ENCODE measurements around the gene NR4A1. TPM values are rescaled to one million over a fixed set of nuclear protein-coding genes. Genes with fewer than 3 reads are reported as not detected.

Gene NR4A1
- total and polyA plus RNA-seq, 10 donors, result 11.8 to 113 (median 50.3) TPM

- peak overlapping the region in 1 of 8 donors; percentile 1 for H3K4me3 ChIP-seq
- no peak for DNase-seq
- no peaks in the 10 kb centered on the region for H3K27me3 ChIP-seq (replicated peaks in 1 of 7)
- peaks cover 19 to 85% (median 59%) of the 10 kb centered on the region in 6 donors for H3K4me1 ChIP-seq
- intact Hi-C loops (cut with DNase I; ENCODE audit: low total_unique reads), result no loop called here
- no peaks in the 10 kb centered on the region for H3K36me3 ChIP-seq
- H3K9me3 ChIP-seq, result no peaks in the 10 kb centered on the region
- 65 to 83% (median 71%) methylated on average over 19 to 21 of the region's 21 CpGs for WGBS, 5 donors
- no peak for TF ChIP-seq CTCF (IDR thresholded peaks at IDR 0.05 in 8 of 11, conservative IDR thresholded peaks at IDR 0.05 in 3 of 11)
- TF ChIP-seq POLR2AphosphoS5 (IDR thresholded peaks at IDR 0.05), result peak; percentile 14 to 64 (median 58)
- H3K27ac ChIP-seq, result peak overlapping the region; percentile 11 to 94 (median 83)
Observed at GRCh38 chr12:52043386-52044212, 7.6 kb upstream of the NR4A1 start.

GRCh38 chr12:52044292-52044983 is 6.8 kb upstream of the NR4A1 start:
- Histone ChIP-seq H3K9me3 (no peaks in the 10 kb centered on the region), H3K4me3 (peak overlapping the region in 1 of 8 donors; percentile 1), H3K27ac (peak overlapping the region; percentile 11 to 94 (median 83)), H3K27me3 (replicated peaks in 1 of 7) (no peaks in the 10 kb centered on the region), H3K36me3 (no peaks in the 10 kb centered on the region), H3K4me1 (peaks cover 23 to 85% (median 53%) of the 10 kb centered on the region in 6 donors)
- no peak for TF ChIP-seq POLR2A (IDR thresholded peaks at IDR 0.05)
- peak in 2 of 3 donors; percentile 62 to 72 for TF ChIP-seq POLR2AphosphoS5 (IDR thresholded peaks at IDR 0.05)
- no peak for TF ChIP-seq CTCF (IDR thresholded peaks at IDR 0.05 in 8 of 11, conservative IDR thresholded peaks at IDR 0.05 in 3 of 11)
- intact Hi-C loops (cut with DNase I; ENCODE audit: low total_unique reads), result no loop called here
- peak; percentile 75 for DNase-seq
- WGBS, 5 donors, result 58 to 85% (median 71%) methylated on average over 14 to 18 of the region's 18 CpGs

- Histone ChIP-seq H3K36me3 (no peaks in the 10 kb centered on the region), H3K27me3 (replicated peaks in 1 of 7) (peaks cover 0 to 3% (median 0%) of the 10 kb centered on the region in 7 donors), H3K9me3 (no peaks in the 10 kb centered on the region), H3K4me1 (peaks cover 34 to 98% (median 63%) of the 10 kb centered on the region in 6 donors), H3K4me3 (no peak overlapping the region), H3K27ac (peak overlapping the region; percentile 8 to 94 (median 83))
- intact Hi-C loops (cut with DNase I; ENCODE audit: low total_unique reads), result no loop called here
- TF ChIP-seq POLR2A (IDR thresholded peaks at IDR 0.05) (no peak), POLR2AphosphoS5 (IDR thresholded peaks at IDR 0.05) (peak; percentile 80 to 85 (median 81))
- WGBS, 5 donors, result 4 to 21% (median 13%) methylated on average over 3 to 4 of the region's 4 CpGs
- DNase-seq, result peak; percentile 89
Observed at GRCh38 chr12:52045794-52046199, 5.4 kb upstream of the NR4A1 start.

GRCh38 chr12:52046859-52047258 is 4.4 kb upstream of the NR4A1 start:
- peak; percentile 44 for DNase-seq
- peak overlapping the region in 4 of 8 donors; percentile 84 to 94 (median 86) for H3K27ac ChIP-seq
- no peaks in the 10 kb centered on the region for H3K9me3 ChIP-seq
- intact Hi-C loops (cut with DNase I; ENCODE audit: low total_unique reads), result no loop called here
- WGBS, 5 donors, result 79 to 92% (median 86%) methylated on average over 7 of the region's 7 CpGs
- no peak for TF ChIP-seq POLR2AphosphoS5 (IDR thresholded peaks at IDR 0.05)
- no peak for TF ChIP-seq POLR2A (IDR thresholded peaks at IDR 0.05)
- no peak for TF ChIP-seq CTCF (IDR thresholded peaks at IDR 0.05 in 8 of 11, conservative IDR thresholded peaks at IDR 0.05 in 3 of 11)
- no peak overlapping the region for H3K4me3 ChIP-seq
- H3K4me1 ChIP-seq, result peaks cover 34 to 100% (median 64%) of the 10 kb centered on the region in 6 donors
- peaks cover 0 to 8% (median 0%) of the 10 kb centered on the region in 7 donors for H3K27me3 ChIP-seq (replicated peaks in 1 of 7)
- H3K36me3 ChIP-seq, result no peaks in the 10 kb centered on the region
